Smooth muscle cell (in vitro differentiated cells): ENCODE measurements around the gene DNPEP. TPM values are rescaled to one million over a fixed set of nuclear protein-coding genes. Genes with fewer than 3 reads are reported as not detected.

Experiments
- DNase-seq: peaks from one replicate; lab custom pipeline; 2025; ENCODE audit not compliant: unreplicated experiment; lab: John Stamatoyannopoulos, UW
- H2AFZ ChIP-seq: fragments of 200-600 bp; sonication (generic); 2 replicates; pipeline ENCODE4 v1.6.0; 2016; ENCODE audit warnings: antibody characterized with exemption, low read depth, mild to moderate bottlenecking
- H3F3A ChIP-seq: fragments of 200-600 bp; sonication (generic); 2 replicates; pipeline ENCODE4 v1.6.0; 2017; ENCODE audit warnings: antibody characterized with exemption, low read depth
- H3K27ac ChIP-seq: fragments of 200-600 bp; sonication (generic); 2 replicates; pipeline ENCODE4 v1.5.1; 2016; ENCODE audit warnings: low read depth, mild to moderate bottlenecking
- H3K27me3 ChIP-seq: fragments of 200-600 bp; sonication (generic); 2 replicates; pipeline ENCODE4 v1.6.1; 2016; ENCODE audit warnings: low read depth, mild to moderate bottlenecking
- H3K36me3 ChIP-seq: fragments of 200-600 bp; sonication (generic); 2 replicates; pipeline ENCODE4 v1.5.1; 2016; ENCODE audit warnings: low read depth
- H3K4me1 ChIP-seq: fragments of 200-600 bp; sonication (generic); 2 replicates; pipeline ENCODE4 v1.5.1; 2016; ENCODE audit warnings: low read depth
- H3K4me2 ChIP-seq: fragments of 200-600 bp; sonication (generic); 2 replicates; pipeline ENCODE4 v1.6.0; 2016; ENCODE audit warnings: mild to moderate bottlenecking
- H3K4me3 ChIP-seq: fragments of 200-600 bp; sonication (generic); 2 replicates; pipeline ENCODE4 v1.5.1; 2016; ENCODE audit warnings: mild to moderate bottlenecking
- H3K79me2 ChIP-seq: fragments of 200-600 bp; sonication (generic); 2 replicates; pipeline ENCODE4 v1.6.0; 2016; ENCODE audit warnings: low read depth, mild to moderate bottlenecking
- H3K9ac ChIP-seq: fragments of 200-600 bp; sonication (generic); 2 replicates; pipeline ENCODE4 v1.6.0; 2016; ENCODE audit warnings: low read depth
- H3K9me3 ChIP-seq: fragments of 200-600 bp; sonication (generic); replicated peaks from 2 replicates; pipeline ENCODE4 v1.5.1; 2016; ENCODE audit warnings: low read depth
- H4K20me1 ChIP-seq: fragments of 200-600 bp; sonication (generic); 2 replicates; pipeline ENCODE4 v1.6.0; 2016; ENCODE audit warnings: low read depth
- WGBS: methylation state at CpG from one replicate; pipeline ENCODE4 v1.1.7; 2016; ENCODE audit warnings: low lambda C conversion rate; 5-methylcytosine and 5-hydroxymethylcytosine counted together
- polyA plus RNA-seq: library from polyadenylated mRNA; unstranded; fragments of >200 nt; fragmentation: Nextera tagmentation; extraction: Ambion mirVana; gene quantifications from 2 replicates; pipeline ENCODE4 v1.2.1, GENCODE V29; 2016
- total RNA-seq: library from RNA; depleted of rRNA; stranded (reverse); fragments of >200 nt; gene quantifications from 2 replicates; pipeline ENCODE4 v1.2.3, GENCODE V29; 2014
- TF ChIP-seq, protein P1 (sequence below): fragments of 200-600 bp; sonication (generic); IDR thresholded peaks from 2 replicates; pipeline ENCODE4 v1.5.1; 2017; ENCODE audit warnings: borderline replicate concordance, mild to moderate bottlenecking, antibody characterized with exemption; ENCODE audit not compliant: insufficient read depth, poor library complexity, severe bottlenecking

The DNPEP gene
- total and polyA plus RNA-seq, 2 experiments from 2014 or later = 48.1 to 137 TPM

GRCh38 chr2:219434718-219435525 lies 47.2 kb upstream of the DNPEP start, which contains the start of gene SPEG:
Gene SPEG, plus strand, starts transcription at chr2:219434843. Its CDS starts 135 bp downstream, at chr2:219434978.
- H3K79me2 ChIP-seq = no peaks in the 10 kb centered on the region
- peak within 1 kb of the TSS; percentile 78 for H2AFZ ChIP-seq
- H3K27ac ChIP-seq = no peak within 1 kb of the TSS
- peaks cover 11% of the 10 kb centered on the region for H3K4me1 ChIP-seq
- peak within 1 kb of the TSS; percentile 44 for H3K4me3 ChIP-seq
- 21% methylated on average over 60 of the region's 77 CpGs for WGBS
- no peak within 1 kb of the TSS for H3K9ac ChIP-seq
- no peaks in the 10 kb centered on the region for H3K36me3 ChIP-seq
- H3K9me3 ChIP-seq = no peaks in the 10 kb centered on the region
- H3K4me2 ChIP-seq = peak within 1 kb of the TSS; percentile 89
- H3F3A ChIP-seq = peaks cover 9% of the 10 kb centered on the region
- TF ChIP-seq, protein P1, sequence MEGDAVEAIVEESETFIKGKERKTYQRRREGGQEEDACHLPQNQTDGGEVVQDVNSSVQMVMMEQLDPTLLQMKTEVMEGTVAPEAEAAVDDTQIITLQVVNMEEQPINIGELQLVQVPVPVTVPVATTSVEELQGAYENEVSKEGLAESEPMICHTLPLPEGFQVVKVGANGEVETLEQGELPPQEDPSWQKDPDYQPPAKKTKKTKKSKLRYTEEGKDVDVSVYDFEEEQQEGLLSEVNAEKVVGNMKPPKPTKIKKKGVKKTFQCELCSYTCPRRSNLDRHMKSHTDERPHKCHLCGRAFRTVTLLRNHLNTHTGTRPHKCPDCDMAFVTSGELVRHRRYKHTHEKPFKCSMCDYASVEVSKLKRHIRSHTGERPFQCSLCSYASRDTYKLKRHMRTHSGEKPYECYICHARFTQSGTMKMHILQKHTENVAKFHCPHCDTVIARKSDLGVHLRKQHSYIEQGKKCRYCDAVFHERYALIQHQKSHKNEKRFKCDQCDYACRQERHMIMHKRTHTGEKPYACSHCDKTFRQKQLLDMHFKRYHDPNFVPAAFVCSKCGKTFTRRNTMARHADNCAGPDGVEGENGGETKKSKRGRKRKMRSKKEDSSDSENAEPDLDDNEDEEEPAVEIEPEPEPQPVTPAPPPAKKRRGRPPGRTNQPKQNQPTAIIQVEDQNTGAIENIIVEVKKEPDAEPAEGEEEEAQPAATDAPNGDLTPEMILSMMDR = no peak
- H3K27me3 ChIP-seq = peaks cover 12% of the 10 kb centered on the region
- no peaks in the 10 kb centered on the region for H4K20me1 ChIP-seq
- no peak for DNase-seq

DNA sequence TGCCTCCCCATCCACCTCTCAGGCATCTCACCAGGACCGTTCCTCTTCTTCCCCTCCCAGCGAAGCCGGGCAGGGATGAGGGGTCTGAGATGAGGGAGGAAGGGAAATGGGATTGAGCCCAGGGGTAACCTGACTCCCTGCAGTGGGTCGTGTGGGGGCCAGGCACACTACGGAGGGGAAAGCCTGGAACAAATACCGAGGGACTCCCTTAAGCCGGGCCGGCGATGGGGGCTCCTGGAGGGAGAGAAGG lies 46.7 kb upstream of the DNPEP start:
- Histone ChIP-seq H3K4me3 (peak overlapping the region; percentile 44), H3K4me2 (peak overlapping the region; percentile 89)

GRCh38 chr2:219433666-219434467 lies 46.2 kb upstream of the DNPEP start:
- Histone ChIP-seq H3K9me3 (no peaks in the 10 kb centered on the region), H4K20me1 (no peaks in the 10 kb centered on the region), H3K36me3 (no peaks in the 10 kb centered on the region), H3K4me2 (peak overlapping the region; percentile 89), H3K27ac (no peak overlapping the region), H2AFZ (peak overlapping the region; percentile 78), H3K9ac (no peak overlapping the region), H3K79me2 (no peaks in the 10 kb centered on the region), H3K4me3 (peak overlapping the region; percentile 44), H3K4me1 (peaks cover 11% of the 10 kb centered on the region), H3F3A (peaks cover 9% of the 10 kb centered on the region), H3K27me3 (peaks cover 12% of the 10 kb centered on the region)
- DNase-seq = no peak
- 43% methylated on average over 16 of the region's 16 CpGs for WGBS
- TF ChIP-seq, protein P1 = peak; percentile 37

More for the DNA sequence above, 46.7 kb upstream of the DNPEP start:
- Histone ChIP-seq H3K79me2 (no peaks in the 10 kb centered on the region), H3K9ac (no peak overlapping the region), H3K9me3 (no peaks in the 10 kb centered on the region), H3K36me3 (no peaks in the 10 kb centered on the region), H3F3A (peaks cover 9% of the 10 kb centered on the region), H4K20me1 (no peaks in the 10 kb centered on the region), H3K27me3 (peaks cover 12% of the 10 kb centered on the region), H3K4me1 (peaks cover 11% of the 10 kb centered on the region), H2AFZ (peak overlapping the region; percentile 78), H3K27ac (no peak overlapping the region)
- no peak for DNase-seq
- WGBS = 24% methylated on average over 9 of the region's 9 CpGs
- TF ChIP-seq, protein P1 = no peak
